Stimulated activated CD4-positive, alpha-beta T cell treated with anti-CD3 and anti-CD28 coated beads, Interleukin-4, amount 100 ng/mL, for 1 hour (primary cell): Measurements from ENCODE around the gene RGS3.

Source experiments
- DNase-seq: peaks from one replicate; pipeline ENCODE4 v3.0.0-alpha.2; 2020

The RGS3 gene

DNA sequence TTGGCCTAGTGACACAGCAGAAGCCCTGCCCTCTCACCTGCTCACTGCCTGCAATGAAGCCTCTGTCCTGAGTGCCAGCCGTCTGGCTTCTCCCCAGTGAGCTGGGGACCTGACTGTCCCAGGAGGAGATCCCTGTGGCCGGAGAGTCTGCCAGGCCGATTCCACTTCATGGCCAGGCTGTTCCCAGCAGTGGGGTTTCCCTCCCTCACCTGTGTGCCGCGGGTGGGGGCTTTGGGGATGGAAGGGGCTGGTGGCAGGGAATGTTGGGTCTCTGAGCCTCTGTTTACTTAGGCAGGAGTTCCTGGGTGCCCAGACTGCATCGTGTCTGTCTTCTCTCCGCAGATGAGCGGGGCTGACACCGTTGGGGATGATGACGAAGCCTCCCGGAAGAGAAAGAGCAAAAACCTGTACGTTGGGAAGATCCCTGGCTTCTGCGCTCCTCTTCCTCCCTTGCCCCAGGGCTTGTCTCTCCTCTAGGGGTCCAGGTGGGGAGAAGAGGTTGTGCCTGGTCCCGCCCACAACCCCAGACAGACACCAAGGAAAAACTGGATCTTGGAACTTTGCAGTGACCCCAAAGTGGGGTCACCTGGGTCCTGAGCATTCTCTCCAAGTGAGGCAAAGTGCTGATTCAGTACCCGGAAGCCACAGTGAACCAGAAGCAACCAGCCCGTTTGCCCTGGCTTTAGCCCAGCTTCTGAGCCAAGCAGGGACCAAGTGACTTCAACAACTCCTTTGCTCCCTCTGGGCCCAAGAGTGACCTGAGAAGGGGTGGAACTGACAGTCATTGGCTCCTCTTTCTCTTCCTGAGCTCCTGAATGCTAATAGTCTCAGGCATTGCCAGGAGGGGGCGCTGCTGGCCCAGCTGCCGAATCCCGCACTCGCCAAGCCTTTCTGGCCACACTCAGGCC, 127.7 kb downstream of the RGS3 start:
- peak; percentile 66 for DNase-seq

DNA sequence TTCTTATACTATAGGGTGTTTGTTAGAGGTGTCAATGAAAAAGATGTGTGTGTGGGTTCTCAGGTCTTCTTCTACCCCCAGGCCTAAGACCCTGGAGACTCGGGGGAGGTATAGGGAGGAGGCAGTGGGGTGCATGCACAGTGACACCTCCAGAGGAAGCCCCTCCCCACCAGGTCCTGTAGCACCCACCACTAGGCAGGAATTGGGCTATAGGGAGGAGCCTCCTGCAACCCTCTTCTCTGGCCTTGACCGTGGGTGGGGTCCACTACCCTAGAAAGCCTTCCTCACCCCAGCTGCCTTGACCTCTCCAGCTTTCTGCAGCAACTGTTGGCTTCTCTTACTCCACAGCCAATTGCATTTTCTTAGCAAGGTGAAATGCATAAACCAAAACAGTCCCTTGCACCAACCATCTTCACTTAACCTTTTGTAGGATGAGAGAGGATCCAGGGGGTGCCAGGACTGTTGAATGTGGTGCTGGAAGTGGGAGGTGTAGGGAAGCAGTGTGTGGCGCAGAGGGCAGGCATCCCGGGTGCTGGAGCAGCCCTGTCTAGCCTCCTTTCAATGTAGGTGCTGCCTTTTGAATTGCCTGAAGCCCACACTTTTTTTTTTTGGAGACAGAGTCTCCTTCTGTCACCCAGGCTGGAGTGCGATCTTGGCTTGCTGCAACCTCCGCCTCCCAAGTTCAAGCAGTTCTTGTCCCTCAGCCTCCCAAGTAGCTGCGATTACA, 128.5 kb downstream of the RGS3 start:
- no peak for DNase-seq

DNA sequence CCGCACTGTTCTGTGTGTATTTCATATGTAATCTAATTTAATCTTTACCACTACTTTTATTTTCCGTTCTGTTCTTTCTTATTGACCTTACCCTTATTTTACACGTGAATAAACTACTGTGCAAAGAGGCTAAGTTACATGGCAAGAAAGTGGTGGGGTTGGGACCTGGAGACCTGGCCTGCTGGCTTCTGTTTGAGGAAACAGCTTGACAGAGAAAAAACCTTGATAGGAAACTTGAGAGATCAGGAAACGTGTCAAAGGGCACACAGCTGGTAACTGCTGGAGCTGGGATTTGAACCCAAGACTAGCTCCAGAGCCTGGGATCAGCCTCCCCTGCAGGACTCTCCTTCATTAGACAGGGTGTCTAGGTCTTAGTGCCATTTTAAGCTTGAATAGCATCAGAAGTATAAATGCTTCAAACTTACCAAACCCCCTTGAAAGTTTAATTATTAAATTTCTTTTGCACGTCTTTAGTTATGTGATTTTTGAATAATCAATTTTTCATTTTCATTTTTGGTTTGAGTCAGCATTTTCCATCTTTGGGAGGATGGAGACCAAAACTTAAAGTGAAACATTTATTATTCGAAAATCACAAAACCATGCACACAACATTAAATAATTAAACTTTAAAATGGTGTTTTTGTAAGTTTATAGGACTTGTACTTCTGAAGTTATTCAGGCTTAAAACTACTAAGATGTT, 129.5 kb downstream of the RGS3 start:
- DNase-seq, result no peak

- DNase-seq, result no peak
Observed at GRCh38 chr9:113593682-113594281, 130.3 kb downstream of the RGS3 start.

DNA sequence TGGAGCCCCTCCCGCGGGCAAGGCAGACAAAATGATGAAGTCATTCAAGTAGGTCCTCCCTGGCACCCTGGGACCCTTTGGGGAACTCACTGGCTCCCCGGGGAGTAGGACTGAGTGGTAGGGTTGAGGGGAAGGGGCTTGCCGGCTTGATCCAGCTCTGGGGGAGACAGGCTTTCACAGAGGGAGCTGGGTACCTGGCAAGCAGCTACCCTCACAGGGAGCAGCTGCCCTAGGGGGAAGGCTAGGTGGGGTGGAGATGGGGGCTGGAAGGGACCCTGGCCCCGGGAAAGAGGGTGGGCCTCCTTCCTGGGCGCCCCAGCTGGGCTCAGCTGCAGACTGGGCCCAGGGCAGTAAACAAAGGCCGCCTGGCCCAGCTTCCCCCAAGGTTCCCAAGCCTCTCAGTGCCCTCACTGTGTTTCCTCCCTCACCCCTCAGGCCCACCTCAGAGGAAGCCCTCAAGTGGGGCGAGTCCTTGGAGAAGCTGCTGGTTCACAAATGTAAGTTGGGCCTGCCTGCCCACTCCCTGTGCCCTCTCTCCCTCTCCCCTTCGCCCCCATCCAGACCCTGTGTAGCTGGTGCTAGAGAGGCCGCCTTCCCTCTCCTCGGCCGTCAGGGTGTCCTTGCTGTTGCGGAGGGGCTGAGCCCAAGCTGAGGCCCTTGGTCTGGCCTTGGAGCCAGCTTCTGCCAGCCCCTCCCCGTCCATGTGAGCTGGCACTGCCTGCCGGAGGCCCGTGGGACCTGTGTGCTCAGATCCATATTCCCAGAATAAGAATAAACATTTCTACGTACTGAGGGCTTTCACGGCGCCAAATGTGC, 131.2 kb downstream of the RGS3 start:
- no peak for DNase-seq

DNA sequence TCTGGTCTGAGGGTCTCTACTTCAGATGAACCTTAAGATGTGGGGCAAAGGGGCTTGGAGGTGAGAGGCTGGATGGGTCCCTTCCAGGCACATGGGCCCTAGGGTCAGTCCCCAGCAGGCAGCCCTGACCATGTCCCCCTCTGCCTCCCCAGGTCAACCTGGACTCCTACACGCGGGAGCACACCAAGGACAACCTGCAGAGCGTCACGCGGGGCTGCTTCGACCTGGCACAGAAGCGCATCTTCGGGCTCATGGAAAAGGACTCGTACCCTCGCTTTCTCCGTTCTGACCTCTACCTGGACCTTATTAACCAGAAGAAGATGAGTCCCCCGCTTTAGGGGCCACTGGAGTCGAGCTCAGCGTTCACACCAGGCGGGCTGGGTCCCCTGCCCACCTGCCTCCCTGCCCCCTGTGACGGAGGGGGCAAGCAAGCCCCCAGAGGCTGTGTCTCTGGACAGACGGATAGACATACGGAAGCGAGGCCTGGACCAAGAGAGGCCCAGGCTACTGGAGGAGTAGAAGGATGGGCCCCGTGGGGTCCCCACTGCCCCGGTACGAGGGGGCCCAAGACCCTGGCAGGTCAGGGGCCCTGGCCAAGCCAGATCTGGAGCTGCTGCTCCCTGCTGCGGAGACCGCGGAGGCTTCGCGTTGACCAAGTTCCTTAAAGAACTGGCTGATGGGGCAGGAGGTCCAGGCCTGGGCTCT, 133.2 kb downstream of the RGS3 start:
- no peak for DNase-seq

DNA sequence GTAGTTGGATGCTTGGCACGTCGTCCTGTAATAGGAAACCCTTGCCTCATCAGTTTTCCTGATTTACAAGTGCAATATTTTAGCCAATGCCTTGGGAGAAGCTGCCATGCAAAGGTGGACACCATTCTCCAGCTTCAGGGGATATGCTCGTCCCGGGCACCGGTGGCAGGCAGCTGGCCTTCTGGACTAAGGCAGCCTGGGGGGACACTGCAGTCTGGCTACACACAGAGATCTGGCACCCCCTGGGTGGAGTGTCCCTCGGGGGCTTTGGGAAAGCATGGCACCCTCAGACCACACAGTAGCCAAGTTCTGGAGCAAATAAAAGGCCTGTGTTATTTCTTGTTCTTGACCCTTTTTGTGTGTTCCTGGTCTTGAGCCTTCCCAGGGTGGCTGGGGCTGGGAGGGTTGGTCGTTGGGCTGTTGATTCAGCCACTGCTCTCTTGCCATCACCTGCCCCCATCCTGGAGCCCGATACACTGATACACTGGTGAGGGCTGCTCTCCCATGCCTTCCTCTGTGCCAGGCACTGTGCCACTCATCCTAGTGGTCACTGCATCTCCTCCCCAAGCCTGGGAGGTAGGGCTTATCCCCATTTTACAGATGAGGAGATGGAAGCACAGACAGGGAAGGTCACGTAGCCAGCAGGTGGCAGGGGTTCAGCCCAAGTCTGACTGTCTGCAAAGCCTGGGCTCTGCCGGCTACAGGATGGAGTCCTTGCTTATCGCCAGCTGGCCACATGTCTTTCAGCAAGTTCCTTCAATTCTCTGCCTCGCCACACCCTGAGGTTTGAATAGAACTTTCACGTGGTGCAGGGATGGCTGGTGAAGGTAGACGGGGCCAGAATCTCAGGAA, 134.1 kb downstream of the RGS3 start:
- DNase-seq, result no peak

DNA sequence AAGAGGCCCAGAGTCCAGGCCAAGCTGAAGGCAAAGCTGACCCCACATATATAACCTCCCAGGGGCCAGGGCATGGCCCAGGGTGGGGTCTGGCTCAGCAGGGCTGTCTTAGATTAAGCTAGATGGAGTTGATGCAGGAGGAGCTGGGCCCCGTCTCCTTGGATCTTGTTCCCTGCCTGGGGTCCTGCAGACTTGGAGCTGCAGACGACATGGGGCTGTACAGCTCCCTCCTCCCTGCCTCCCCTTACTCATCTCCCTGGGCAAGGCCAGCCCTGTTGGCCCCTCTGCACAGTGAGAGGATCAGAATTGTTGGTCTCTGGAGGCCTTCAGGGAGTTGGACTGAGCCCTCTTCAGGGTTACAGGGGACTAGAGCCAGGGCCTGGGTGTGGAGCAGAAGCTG, 134.9 kb downstream of the RGS3 start:
- no peak for DNase-seq

DNA sequence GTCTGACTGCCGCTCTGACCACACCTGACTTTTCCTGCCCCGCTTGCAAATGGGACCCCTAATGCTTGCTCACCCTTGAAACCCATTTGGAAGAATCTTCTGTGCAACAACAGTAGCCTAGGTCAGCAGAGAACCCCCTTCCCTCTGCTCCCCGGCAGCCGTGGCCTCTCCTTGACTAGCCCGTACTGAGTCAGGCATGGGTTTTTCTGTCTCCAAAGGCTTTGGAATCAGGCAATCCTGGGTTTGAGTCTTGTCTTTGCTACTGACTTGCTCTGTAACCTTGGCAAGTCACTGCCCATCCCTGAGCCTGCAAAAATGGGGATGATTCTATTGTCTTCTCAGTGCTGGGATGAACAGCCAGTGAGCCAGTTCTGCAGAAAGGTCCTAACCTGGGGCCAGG, 135.4 kb downstream of the RGS3 start:
- no peak for DNase-seq

DNA sequence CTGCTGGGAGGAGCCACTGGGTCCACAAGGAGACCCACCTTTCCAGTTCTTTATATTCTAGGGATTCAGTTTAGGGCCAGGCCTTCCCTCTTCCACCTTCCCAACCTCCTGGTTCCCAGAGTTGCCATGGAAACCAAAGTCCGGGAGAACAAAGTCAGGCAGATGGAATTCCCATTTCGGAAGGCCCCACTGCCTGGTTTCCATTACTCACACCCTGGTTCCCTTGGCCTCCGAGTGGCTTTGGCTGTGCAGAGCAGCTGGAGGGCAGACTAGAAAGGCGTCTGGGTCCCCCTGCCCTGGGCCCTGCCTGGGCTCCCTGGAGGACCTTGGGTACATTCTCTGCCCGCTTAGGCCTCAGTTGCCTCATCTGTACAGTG, 136.1 kb downstream of the RGS3 start:
- DNase-seq, result no peak

GRCh38 chr9:113600023-113600823, 136.7 kb downstream of the RGS3 start:
- no peak for DNase-seq

GRCh38 chr9:113600871-113601614, 137.5 kb downstream of the RGS3 start:
- no peak for DNase-seq

DNA sequence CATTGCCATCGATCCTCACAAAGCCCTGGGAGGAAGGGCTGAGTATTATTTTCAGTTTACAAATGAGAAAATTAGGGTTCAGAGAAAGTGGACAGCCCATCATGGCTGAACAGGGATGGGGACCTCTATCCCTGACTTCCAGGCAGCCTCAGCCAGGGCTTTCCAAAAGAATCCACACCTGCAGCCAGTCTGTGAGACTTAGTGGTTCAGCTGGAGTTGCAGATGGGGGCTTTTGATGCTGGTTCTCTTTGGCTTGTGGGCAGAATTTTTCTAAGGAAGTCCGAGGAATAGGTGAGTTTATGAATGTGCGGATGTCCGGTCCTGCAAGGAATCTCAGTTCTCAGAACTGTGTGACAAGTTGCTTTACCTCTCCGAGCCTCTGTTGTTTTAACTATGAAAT, 138.1 kb downstream of the RGS3 start:
- DNase-seq, result no peak

DNA sequence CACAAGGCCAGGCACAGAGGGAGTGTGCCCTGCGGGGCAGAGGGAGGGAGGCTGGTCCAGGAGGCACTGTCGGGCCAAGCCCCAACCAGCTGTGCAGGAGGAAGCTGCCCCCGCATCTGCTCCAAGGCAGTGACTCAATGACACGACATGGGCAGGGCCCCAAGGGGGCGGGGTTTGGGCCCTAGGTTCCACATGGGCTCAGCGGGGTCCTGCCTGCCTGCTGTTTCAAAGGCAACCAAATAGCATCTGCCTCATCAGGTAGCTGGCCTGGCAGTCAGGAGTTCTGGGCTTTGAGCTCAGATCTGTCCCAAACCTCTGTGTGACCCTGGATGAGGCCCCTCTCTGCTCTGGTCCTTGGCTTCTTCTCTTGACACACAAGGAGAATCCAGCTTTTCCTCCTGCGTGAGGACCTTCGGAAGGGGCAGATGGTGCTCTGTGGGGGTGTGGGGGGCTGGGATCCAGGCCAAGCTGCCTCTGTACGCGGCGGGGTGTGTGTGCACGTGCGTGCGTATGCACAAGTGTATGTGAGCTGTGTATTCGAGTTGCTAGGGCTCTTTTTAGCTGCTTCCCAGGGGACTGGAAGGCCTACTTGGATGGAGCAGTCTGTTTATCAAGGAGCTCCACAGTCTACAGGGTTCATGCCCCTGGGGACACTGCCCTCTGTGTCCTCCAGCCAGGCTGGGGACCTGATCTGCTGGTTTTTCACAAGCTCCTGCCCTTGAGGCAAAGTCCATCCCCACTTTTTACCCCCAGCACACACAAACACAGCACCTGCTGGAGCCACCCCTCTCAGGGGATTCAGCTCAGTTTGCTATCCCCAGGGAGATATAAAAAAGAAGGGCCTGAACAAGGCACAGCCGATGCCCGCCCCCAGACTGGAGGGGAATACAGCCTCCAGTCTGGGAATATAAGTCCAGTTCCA, 138.9 kb downstream of the RGS3 start:
- DNase-seq, result peak; percentile 58

- DNase-seq, result no peak
Observed at GRCh38 chr9:113603048-113603375, 139.5 kb downstream of the RGS3 start.

DNA sequence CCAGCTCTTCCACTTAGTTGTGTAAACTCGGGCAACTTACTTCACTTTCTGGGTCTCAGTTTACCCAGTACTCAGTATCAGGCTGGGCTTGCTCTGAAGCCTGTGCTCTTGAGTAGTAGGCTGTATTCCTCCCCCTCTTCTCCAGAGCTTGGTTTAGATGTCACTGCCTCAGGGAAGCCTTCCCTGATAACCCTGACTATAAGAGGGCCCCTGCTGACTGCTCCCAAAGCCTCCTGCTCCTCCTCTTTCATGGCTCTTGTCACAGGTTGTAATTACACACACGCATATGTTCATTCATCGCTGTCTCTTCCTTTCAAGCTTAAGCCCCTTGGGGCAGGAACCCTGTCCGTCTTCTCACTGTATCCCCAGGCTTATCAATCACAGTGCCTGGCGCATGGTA, 140.2 kb downstream of the RGS3 start:
- no peak for DNase-seq

GRCh38 chr9:113604393-113604792, 140.9 kb downstream of the RGS3 start:
- DNase-seq, result no peak

GRCh38 chr9:113606510-113606909, 143.0 kb downstream of the RGS3 start:
- DNase-seq, result no peak
